ENCODE measurements around the gene ADAM10.

ADAM10 gene

GRCh38 chr15:58544756-58545155 is 204.8 kb downstream of the ADAM10 start:
- H3K27ac Mint-ChIP-seq, result no peak overlapping the region
- H3K4me3 Mint-ChIP-seq, result no peak overlapping the region
- H3K9me3 Mint-ChIP-seq, result no peaks in the 10 kb centered on the region
- no peak for ATAC-seq (replicated peaks)
- no peaks in the 10 kb centered on the region for H3K36me3 Mint-ChIP-seq
- no peak for DNase-seq
- no peaks in the 10 kb centered on the region for H3K27me3 Mint-ChIP-seq
- peaks cover 0 to 2% of the 10 kb centered on the region in 2 donors for H3K4me1 Mint-ChIP-seq

- ATAC-seq (replicated peaks) (no peak), DNase-seq (no peak)
- Mint-ChIP-seq H3K27me3 (no peaks in the 10 kb centered on the region), H3K36me3 (no peaks in the 10 kb centered on the region), H3K9me3 (no peaks in the 10 kb centered on the region), H3K27ac (no peak overlapping the region), H3K4me1 (peaks cover 0 to 2% of the 10 kb centered on the region in 2 donors), H3K4me3 (no peak overlapping the region)
Observed at GRCh38 chr15:58543664-58544335, 205.7 kb downstream of the ADAM10 start.

GRCh38 chr15:58541410-58542087 is 208.0 kb downstream of the ADAM10 start:
- Mint-ChIP-seq H3K27me3 (no peaks in the 10 kb centered on the region), H3K27ac (no peak overlapping the region), H3K4me1 (no peaks in the 10 kb centered on the region), H3K4me3 (no peak overlapping the region), H3K36me3 (no peaks in the 10 kb centered on the region), H3K9me3 (no peaks in the 10 kb centered on the region)
- ATAC-seq (replicated peaks), result no peak
- DNase-seq, result no peak

GRCh38 chr15:58539548-58539947 is 210.0 kb downstream of the ADAM10 start:
- no peak for DNase-seq
- no peaks in the 10 kb centered on the region for H3K9me3 Mint-ChIP-seq
- H3K27me3 Mint-ChIP-seq, result no peaks in the 10 kb centered on the region
- no peaks in the 10 kb centered on the region for H3K36me3 Mint-ChIP-seq
- no peak overlapping the region for H3K4me3 Mint-ChIP-seq
- no peak for ATAC-seq (replicated peaks)
- H3K4me1 Mint-ChIP-seq, result no peaks in the 10 kb centered on the region
- H3K27ac Mint-ChIP-seq, result no peak overlapping the region

- no peaks in the 10 kb centered on the region for H3K4me1 Mint-ChIP-seq
- DNase-seq (no peak), ATAC-seq (replicated peaks) (no peak)
- no peak overlapping the region for H3K27ac Mint-ChIP-seq
- H3K4me3 Mint-ChIP-seq, result no peak overlapping the region
- H3K9me3 Mint-ChIP-seq, result no peaks in the 10 kb centered on the region
- no peaks in the 10 kb centered on the region for H3K36me3 Mint-ChIP-seq
- H3K27me3 Mint-ChIP-seq, result no peaks in the 10 kb centered on the region
Observed at GRCh38 chr15:58538901-58539300, 210.6 kb downstream of the ADAM10 start.

Measured in stimulated activated naive B cell treated with anti-CD40 and anti-IgM and Interleukin-4, amounts not matched to agents 10 μg/mL and 1 μg/mL and 100 μg/mL, for 72 hours (primary cell).